ENCODE data around the gene ARHGAP6. TPM values are rescaled to one million over a fixed set of nuclear protein-coding genes. Genes with fewer than 3 reads are reported as not detected.

The ARHGAP6 gene
- total and polyA plus RNA-seq, 9 of the 15 experiments (the other 6 are each of a cell fraction or from before 2014, with no cell fraction given), result 12.5 to 63.6 (median 41.8) TPM

GRCh38 chrX:11641349-11642065, 24.2 kb downstream of the ARHGAP6 start:
- no peaks in the 10 kb centered on the region for H3K4me1 ChIP-seq (replicated peaks in 1 of 2; ENCODE audit: control insufficient read depth in 2 of 2, insufficient read depth in 2 of 2, low read length in 2 of 2)
- TF ChIP-seq CEBPG (CRISPR knock-in tag; IDR thresholded peaks at IDR 0.05) (peak; percentile 54), CEBPG (tag; conservative IDR thresholded peaks at IDR 0.05 in 1 of 2, IDR thresholded peaks at IDR 0.05 in 1 of 2) (peak; percentile 75 to 80), E2F1 (CRISPR knock-in tag; IDR thresholded peaks at IDR 0.05) (no peak), ETS1 (conservative IDR thresholded peaks at IDR 0.05; ENCODE audit: control insufficient read depth, low read depth, low read length) (no peak), ATF3 (IDR thresholded peaks at IDR 0.05) (peak; percentile 69), ATF3 (CRISPR knock-in tag; conservative IDR thresholded peaks at IDR 0.05) (no peak), CEBPB (tag; IDR thresholded peaks at IDR 0.05) (peak; percentile 57), ZC3H8 (IDR thresholded peaks at IDR 0.05) (no peak)
- no peaks in the 10 kb centered on the region for H3K9me3 ChIP-seq (replicated peaks; ENCODE audit: control insufficient read depth, insufficient read depth, low read depth, low read length)
- no peaks in the 10 kb centered on the region for H3K9me1 ChIP-seq (ENCODE audit: control insufficient read depth, insufficient read depth, low read length)
- H2AFZ ChIP-seq (ENCODE audit: low read depth, low read length), result no peak overlapping the region
- no peaks in the 10 kb centered on the region for H3K79me2 ChIP-seq (ENCODE audit: control insufficient read depth, insufficient read depth, low read length)
- H3K4me2 ChIP-seq (ENCODE audit: insufficient read depth, low read length), result no peak overlapping the region
- DNase-seq (ENCODE audit: extremely low read depth in 1 of 4, low spot score in 3 of 4) (no peak), ATAC-seq (no peak), FAIRE-seq (no peak)
- H3K27me3 ChIP-seq (ENCODE audit: control insufficient read depth in 2 of 2, insufficient read depth in 2 of 2, low read length in 2 of 2), result no peaks in the 10 kb centered on the region
- POLR2A ChIA-PET, result no interaction called here
- no peak overlapping the region for H3K9ac ChIP-seq (ENCODE audit: insufficient read depth in 1 of 2, low read depth in 2 of 2, low read length in 2 of 2)
- H3K4me3 ChIP-seq, result no peak overlapping the region
- no peaks in the 10 kb centered on the region for H3K36me3 ChIP-seq (ENCODE audit: control insufficient read depth, insufficient read depth, low read length)
- intact Hi-C loops (cut with micrococcal nuclease), result no loop called here
- CTCF ChIA-PET (ENCODE audit: low intra/inter-chr PET ratio), result interaction anchor here (0.5 kb wide), 1 partner anchor 124 kb away, joined by 3 read pairs; no protein-coding TSS in a partner anchor
- under 1% methylated on average over 9 of the region's 9 CpGs for WGBS (ENCODE audit: insufficient coverage, low coverage, missing lambda C conversion rate)
- BruUV-seq (replicated peaks), result no TSS peak
- H3K27ac ChIP-seq (ENCODE audit: extremely low read depth, low read depth, low read length), result no peak overlapping the region
- in situ Hi-C loops (cut with MboI), result no loop called here
- no peaks in the 10 kb centered on the region for H4K20me1 ChIP-seq (replicated peaks; ENCODE audit: control insufficient read depth, insufficient read depth, low read length)
